ENCODE data around the gene DGKH.
A peak's percentile ranks its signal among the peaks of the same experiment; 100 is the strongest.

The DGKH gene, protein sequence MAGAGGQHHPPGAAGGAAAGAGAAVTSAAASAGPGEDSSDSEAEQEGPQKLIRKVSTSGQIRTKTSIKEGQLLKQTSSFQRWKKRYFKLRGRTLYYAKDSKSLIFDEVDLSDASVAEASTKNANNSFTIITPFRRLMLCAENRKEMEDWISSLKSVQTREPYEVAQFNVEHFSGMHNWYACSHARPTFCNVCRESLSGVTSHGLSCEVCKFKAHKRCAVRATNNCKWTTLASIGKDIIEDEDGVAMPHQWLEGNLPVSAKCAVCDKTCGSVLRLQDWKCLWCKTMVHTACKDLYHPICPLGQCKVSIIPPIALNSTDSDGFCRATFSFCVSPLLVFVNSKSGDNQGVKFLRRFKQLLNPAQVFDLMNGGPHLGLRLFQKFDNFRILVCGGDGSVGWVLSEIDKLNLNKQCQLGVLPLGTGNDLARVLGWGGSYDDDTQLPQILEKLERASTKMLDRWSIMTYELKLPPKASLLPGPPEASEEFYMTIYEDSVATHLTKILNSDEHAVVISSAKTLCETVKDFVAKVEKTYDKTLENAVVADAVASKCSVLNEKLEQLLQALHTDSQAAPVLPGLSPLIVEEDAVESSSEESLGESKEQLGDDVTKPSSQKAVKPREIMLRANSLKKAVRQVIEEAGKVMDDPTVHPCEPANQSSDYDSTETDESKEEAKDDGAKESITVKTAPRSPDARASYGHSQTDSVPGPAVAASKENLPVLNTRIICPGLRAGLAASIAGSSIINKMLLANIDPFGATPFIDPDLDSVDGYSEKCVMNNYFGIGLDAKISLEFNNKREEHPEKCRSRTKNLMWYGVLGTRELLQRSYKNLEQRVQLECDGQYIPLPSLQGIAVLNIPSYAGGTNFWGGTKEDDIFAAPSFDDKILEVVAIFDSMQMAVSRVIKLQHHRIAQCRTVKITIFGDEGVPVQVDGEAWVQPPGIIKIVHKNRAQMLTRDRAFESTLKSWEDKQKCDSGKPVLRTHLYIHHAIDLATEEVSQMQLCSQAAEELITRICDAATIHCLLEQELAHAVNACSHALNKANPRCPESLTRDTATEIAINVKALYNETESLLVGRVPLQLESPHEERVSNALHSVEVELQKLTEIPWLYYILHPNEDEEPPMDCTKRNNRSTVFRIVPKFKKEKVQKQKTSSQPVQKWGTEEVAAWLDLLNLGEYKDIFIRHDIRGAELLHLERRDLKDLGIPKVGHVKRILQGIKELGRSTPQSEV

GRCh38 chr13:42048342-42048683 lies at the start of gene DGKH:
DGKH (plus strand) TSS chr13:42048648; CDS start chr13:42048774, 126 bp downstream.
- no peak for DNase-seq

DNA sequence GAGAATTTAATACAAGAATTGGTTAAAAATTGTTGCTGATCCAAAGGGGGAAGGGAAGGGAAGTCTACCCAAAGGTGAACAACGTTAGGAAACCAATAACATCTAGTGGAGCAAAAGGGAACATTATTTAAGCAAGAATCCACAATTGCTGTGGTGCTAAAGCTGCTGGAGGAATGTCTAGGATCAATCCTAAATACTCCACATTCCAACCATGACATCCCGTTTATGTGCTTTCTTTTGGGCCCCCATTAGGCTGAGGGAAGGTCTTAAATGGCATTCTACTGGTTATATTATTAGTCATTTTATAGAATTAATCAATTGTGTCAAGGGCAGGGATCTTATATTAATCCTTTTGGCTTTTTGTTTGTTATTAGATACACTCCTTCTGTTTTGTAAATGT lies 47.6 kb upstream of the DGKH start:
- no peak for DNase-seq

- no peak for DNase-seq
These were observed 46.9 kb upstream of the DGKH start for GRCh38 chr13:42001580-42001979.

DNA sequence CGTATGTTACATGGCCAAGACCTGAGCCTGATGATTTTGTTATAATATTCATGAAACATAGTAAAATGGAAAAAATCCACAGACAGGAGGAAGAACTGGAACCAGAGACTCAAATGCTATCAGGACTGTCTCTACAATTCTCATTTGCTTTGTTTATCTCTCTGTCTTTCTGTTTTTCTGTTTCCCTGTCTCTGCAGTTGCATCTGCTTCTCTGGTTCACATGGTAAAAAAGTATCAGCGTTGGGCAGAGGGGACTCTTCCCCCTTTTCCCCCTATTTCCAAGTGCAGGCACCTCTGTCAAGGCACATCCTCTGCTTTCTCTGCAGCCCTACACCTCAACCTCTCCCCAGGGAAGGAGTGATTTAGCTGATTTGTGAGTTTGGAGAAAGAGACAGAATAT lies 46.4 kb upstream of the DGKH start:
- no peak for DNase-seq

DNA sequence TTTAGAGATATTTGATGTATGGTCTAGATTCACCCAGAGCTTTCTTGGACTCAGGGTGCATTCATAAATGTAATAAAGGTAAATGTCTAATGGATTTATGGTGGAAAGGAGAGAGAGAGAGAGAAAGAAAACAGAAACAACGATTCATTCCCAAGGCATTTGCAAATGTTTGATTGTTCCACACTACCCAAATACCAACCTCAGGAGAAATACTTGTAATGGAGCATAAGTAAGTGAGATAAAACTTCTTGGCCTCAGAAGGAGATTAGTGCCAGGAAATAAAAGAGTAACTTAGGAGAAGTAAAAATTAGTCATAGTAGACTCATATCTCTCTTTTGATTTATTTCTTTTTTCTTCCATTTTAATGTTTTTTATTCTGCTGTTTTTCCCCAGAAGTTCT lies 40.6 kb upstream of the DGKH start:
- DNase-seq: no peak

DNA sequence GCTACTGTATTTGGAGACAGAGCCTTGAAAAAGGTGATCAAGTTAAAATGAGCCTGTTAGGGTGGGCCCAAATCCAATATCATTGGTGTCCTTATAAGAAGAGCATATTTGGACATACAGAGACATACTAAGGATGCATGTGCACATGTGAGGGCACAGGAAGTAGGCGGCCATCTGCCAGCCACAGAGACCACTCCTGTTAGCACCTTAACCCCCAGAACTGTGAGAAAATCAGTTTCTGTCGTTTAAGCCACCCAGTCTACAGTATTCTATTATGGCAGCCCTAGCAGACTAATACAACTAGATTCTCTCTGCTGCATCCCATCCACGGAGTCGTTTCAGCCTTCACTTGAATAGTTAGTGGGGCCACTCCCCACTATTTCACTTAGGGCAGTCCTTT lies 39.4 kb upstream of the DGKH start:
- no peak for DNase-seq

DNA sequence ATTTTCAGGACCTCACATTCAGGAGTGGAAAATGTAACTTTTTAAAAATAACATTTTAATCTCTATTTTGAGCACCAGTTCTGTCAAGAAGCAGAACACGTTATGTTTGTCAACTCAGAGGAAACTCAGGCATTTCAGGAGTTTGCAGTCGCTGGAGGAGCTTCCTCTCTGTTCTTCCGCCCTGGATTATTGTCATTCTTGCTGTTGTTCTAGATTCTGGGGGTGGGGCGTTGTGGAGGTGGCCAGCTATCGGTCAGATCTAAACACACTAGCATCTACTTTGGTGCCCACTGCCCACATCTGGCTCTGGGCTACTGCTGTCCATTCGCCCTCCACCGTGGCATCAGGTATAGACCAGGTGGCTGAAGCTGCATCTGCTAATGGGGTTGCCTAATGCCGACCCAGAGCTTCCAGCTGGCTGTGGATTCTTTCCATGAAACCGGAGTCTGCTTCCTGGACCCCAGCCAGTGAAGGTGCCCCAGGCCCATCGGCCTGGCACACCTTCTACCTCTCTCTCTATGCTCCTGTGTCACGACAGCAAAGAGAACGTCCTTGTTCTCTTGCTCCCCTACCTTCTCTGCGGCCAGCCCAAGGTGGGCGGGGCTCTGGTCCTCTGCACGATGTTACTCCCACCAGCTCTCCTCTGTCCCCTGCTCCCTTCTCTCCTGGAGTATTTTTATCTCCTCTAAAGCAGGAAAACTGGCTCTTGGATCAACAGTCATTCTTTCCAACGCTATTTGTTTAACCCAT lies 36.7 kb upstream of the DGKH start:
- no peak for DNase-seq

DNA sequence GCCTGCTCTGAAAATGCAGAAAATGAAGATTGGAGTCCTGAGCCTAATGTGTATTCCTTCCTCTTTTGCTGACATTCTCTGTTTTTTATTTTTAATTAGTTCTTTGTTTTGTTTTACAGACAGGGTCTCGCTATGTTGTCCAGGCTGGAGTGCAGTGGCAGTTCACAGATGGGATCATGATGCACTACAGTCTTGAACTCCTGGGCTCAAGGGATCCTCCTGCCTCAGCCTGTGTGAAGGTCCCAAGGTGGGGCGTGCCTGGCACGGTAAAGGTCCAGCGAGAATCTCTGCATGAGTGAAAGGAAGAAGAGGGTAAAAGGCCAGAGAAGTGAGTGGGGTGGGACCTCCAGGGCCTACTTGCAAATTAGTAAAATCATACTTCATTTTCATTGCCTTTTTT lies 34.3 kb upstream of the DGKH start:
- no peak for DNase-seq

- no peak for DNase-seq
These were observed 31.2 kb upstream of the DGKH start for GRCh38 chr13:42017264-42017663.

- no peak for DNase-seq
These were observed 26.6 kb upstream of the DGKH start for GRCh38 chr13:42021851-42022250.

DNA sequence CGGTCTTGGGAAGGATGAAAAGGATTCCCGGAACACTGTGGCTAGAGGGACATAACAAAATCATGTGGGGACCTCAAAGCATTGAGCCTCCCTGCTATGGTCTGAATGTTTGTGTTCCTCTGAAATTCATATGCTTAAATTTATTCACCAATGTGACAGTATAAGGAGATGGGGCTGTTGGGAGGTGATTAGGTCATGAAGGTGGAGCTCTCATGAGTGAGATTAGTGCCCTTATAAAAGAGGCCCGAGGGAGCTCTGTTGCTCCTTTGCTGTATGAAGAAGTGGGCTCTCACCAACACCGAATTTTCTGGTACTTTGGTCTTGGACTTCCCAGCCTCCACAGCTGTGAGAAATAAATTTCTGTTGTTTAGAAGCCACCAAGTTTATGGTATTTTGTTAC lies 26.1 kb upstream of the DGKH start:
- DNase-seq: no peak

DNA sequence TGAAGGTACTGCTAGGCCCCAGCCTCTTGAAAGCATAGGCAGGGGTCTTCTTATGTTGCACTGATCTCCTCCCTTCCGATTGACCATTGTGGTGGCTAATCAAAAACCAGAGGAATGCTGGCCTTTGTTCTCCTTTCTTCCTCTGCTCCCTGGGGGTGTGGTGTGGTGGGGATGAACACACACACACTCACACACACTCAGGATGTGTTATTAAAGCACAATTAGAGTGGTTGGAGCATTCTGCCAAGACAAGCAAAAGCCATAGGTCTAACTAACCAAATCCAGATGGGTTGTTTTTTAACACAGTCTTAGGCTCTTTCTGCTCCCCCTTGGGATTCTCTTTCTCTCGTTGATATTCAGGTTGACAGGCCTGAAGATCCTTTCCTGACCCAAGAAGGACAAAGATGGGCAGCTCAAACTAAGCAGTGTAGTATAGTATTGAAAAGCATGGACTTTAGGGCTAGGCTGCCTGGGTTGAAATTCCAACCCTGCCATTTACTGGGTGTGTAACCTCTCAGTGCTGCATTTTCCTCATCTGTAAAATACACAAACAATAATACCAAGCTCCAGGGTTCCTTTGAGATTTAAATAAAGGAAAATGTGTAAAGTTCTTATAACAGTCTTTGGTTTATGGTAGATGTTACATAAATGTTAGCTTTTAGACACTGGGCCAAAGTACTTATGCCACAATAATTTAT lies 25.5 kb upstream of the DGKH start:
- DNase-seq: no peak

- no peak for DNase-seq
These were observed 21.2 kb upstream of the DGKH start for GRCh38 chr13:42027286-42027685.

- DNase-seq: no peak
These were observed 20.2 kb upstream of the DGKH start for GRCh38 chr13:42028113-42028799.

- DNase-seq: no peak
These were observed 12.4 kb upstream of the DGKH start for GRCh38 chr13:42035905-42036521.

DNA sequence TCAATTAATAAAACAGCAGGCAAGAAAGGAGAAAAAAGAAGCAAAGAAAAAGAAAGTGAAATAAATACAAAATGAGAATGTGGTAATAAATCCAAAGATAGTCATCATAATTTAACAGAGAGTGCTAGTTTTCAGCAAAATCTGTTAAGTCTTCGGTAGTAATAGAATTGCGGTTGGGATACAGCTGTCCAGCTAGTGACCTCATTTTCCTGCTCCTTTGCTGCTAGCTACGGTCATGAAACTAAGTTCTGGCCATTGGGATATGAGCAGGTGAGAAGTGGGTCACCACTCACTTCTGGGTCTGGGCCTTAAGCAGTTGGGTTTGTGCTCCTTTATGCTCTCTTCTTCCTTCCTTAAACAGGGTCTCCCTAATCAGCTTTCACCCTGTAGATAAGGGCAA lies 11.7 kb upstream of the DGKH start:
- no peak for DNase-seq

DNA sequence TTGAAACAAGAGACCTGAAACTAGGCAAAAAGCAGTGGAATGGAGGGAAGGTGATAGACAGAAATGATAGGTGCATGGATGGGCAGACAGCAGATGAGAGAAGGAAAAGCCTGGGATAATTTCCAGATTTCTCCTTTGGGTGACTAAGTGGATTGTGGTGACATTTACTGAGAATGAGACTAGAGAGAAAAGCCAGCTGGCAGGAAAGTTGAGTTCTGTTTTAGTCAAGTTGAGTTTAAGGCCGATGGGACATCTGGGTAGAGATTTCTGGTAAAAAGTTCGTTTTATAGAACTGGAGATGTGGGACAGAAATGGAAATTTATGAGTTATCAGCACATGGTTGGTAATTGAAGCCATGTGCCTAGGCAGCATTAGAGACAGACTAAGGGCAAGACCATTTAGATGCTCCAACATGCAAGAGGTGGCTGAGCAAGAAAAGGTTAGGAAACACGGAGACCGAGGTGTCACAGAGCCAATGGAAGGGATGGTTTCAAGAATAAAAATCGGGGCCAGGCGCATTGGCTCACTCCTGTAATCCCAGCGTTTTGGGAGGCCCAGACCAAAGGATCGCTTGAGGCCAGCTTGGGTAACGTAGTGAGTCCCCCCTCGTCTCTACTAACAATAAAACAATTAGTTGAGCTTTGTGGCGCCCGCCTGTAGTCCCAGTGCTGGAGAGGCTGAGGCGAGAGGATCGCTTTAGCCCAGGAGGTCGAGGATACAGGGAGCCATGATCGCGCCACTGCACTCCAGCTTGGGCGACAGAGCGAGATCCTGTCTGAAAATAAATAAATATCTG lies 9.6 kb upstream of the DGKH start:
- peak in 1 of 2 experiments; percentile 1 for DNase-seq

GRCh38 chr13:42039457-42039945 lies 8.9 kb upstream of the DGKH start:
- DNase-seq: no peak

DNA sequence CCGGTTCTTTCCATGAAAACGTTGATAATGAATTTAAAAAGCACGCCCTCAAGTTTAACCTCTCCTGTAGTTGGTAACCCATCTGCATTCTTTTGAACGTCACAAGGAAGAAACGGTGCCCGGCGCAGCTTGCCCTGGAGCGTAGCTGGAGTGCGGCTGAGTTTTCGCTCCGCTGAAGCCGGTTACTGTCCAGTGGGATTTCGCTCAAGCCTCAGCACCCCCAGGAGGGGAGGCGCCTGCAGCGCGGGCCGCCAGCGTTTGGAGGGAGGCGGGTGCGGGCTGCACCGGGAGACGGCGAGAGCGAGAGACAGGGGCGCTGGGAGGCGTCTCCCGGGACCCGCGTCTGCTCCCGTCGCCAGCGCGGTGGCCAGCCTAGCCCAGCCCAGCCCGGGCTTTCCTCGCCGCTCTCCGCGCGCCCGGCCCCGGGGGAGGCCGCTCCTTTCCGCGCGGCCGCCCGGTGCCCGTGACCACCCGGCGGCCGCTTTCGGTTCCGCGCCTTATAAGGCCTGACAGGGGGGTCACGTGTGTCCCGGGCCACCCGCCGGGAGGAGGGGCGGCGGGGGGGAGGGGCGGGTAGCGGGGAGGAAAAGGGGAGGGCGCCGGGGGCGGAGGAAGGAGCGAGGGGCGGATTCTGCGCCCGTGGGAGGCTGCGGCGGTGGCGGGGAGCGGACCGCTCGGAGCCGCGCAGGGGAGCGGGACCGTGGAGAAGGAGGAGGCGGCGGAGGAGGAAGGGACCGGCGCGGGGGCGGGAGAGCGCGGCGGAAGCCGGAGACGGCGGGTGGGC lies 8.3 kb upstream of the DGKH start:
- peak; percentile 42 to 84 for DNase-seq
